Colonic mucosa (tissue), 4 donors: ENCODE data around the gene NCOA5. TPM values are rescaled to one million over a fixed set of nuclear protein-coding genes. Genes with fewer than 3 reads are reported as not detected.
"Not testable (repeated sequence)": the region's sequence is repeated elsewhere in the genome, so short reads cannot be mapped to it uniquely, and the experiment has no call there.

Source experiments
- DNase-seq: peaks from one replicate; pipeline ENCODE4 v3.0.0-alpha.2; 2020
- H3K27ac ChIP-seq: fragments of 200-600 bp; one replicate; pipeline ENCODE4 v1.8.0; 2021
- H3K27me3 ChIP-seq: fragments of 200-600 bp; one replicate; pipeline ENCODE4 v1.8.0; 2021
- H3K36me3 ChIP-seq: fragments of 200-600 bp; one replicate; pipeline ENCODE4 v1.8.0; 2021
- H3K4me1 ChIP-seq: fragments of 200-600 bp; one replicate; pipeline ENCODE4 v1.8.0; 2021; ENCODE audit warnings: mild to moderate bottlenecking
- H3K4me3 ChIP-seq: fragments of 200-600 bp; one replicate; pipeline ENCODE4 v1.8.0; 2021
- H3K9ac ChIP-seq, 2 donors: one replicate each; pipeline ENCODE4 v1.7.0; 2013; ENCODE audit warnings: control low read depth in 2 of 2, low read depth in 2 of 2, low read length in 2 of 2
- H3K9me3 ChIP-seq: fragments of 200-600 bp; one replicate; pipeline ENCODE4 v1.8.0; 2021
- CTCF ChIP-seq: fragments of 200-600 bp; IDR thresholded peaks from one replicate; pipeline ENCODE4 v1.8.0; 2022; ENCODE audit warnings: antibody characterized with exemption, mild to moderate bottlenecking
- intact Hi-C: fragments of 100-400 bp; cut with DNase I; formaldehyde crosslinking; loops from one replicate; pipeline ENCODE4 v1.14.1; 2022
- total RNA-seq, 2 donors: library from RNA; stranded (reverse); fragmentation: NEBNext Ultra II Directional in 1 of 2; extraction: Animal tissue kit (Norgen Biotek cat#: 25700) in 1 of 2; gene quantifications; one replicate each; pipeline ENCODE4 v1.2.1, GENCODE V29; 2021
- donor health status: healthy.
- donor health status: DM: no; HTN: no; CAD: no.
- donor health status: DM: no; HTN: no; CAD: no.

The NCOA5 gene
- total RNA-seq, 2 donors from 2014 or later: 20.4 to 32.1 TPM

DNA sequence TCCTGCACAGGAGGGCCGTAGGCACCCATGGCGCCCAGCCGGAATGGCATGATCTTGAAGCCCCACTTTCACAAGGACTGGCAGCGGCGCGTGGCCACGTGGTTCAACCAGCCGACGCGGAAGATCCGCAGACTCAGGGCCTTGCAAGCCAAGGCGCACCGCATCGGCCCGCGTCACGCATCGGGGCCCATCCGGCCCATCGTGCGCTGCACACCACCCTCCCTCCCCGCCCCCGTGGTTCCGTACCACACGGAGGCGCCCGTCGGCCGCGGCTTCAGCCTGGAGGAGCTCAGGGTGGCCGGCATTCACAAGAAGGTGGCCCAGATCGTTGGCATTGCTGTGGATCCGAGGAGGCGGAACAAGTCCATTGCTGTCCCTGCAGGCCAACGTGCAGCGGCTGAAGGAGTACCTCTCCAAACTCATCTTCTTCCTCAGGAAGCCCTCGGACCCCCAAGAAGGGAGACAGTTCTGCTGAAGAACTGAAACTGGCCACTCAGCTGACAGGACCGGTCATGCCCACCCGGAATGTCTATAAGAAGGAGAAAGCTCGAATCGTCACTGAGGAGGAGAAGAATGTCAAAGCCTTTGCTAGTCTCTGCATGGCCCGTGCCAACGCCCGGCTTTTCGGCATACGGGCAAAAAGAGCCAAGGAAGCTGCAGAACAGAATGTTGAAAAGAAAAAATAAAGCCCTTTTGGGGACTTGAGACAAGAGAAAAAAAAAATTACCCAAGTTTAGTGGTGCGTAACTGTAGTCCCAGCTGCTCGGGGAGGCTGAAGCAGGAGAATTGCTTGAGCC is 9.9 kb upstream of the NCOA5 start:
- intact Hi-C loops: no loop called here
- H3K4me3 ChIP-seq: no peak overlapping the region
- no peaks in the 10 kb centered on the region for H3K4me1 ChIP-seq
- no peak for DNase-seq
- no peak for TF ChIP-seq CTCF
- no peak overlapping the region for H3K27ac ChIP-seq
- peaks cover 9% of the 10 kb centered on the region for H3K27me3 ChIP-seq
- H3K36me3 ChIP-seq: no peaks in the 10 kb centered on the region
- H3K9me3 ChIP-seq: no peaks in the 10 kb centered on the region
- no peak overlapping the region for H3K9ac ChIP-seq

DNA sequence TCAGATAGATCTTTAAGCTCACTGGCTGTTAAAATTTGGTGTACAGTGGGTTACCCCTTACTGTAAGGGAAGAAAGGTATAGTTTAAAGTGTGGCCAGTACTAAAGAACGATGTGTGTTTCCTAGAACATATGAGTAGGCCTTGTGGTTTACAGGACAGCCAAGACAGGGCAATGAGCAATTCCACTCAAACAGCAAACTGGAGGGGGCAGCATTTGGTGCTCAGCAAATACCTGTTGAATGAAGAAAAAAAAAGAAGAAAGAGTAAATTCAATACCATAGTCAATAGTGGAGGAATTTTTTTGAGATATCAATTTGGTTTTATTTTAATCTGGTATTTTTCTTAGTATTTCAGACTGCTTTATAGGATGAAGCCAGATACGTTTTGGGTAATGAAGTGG is 3.8 kb upstream of the NCOA5 start:
- no peak for TF ChIP-seq CTCF
- Histone ChIP-seq H3K4me1 (no peaks in the 10 kb centered on the region), H3K9me3 (no peaks in the 10 kb centered on the region), H3K36me3 (no peaks in the 10 kb centered on the region), H3K4me3 (no peak overlapping the region), H3K27ac (no peak overlapping the region), H3K27me3 (no peaks in the 10 kb centered on the region), H3K9ac (no peak overlapping the region)
- intact Hi-C loops: no loop called here
- no peak for DNase-seq

DNA sequence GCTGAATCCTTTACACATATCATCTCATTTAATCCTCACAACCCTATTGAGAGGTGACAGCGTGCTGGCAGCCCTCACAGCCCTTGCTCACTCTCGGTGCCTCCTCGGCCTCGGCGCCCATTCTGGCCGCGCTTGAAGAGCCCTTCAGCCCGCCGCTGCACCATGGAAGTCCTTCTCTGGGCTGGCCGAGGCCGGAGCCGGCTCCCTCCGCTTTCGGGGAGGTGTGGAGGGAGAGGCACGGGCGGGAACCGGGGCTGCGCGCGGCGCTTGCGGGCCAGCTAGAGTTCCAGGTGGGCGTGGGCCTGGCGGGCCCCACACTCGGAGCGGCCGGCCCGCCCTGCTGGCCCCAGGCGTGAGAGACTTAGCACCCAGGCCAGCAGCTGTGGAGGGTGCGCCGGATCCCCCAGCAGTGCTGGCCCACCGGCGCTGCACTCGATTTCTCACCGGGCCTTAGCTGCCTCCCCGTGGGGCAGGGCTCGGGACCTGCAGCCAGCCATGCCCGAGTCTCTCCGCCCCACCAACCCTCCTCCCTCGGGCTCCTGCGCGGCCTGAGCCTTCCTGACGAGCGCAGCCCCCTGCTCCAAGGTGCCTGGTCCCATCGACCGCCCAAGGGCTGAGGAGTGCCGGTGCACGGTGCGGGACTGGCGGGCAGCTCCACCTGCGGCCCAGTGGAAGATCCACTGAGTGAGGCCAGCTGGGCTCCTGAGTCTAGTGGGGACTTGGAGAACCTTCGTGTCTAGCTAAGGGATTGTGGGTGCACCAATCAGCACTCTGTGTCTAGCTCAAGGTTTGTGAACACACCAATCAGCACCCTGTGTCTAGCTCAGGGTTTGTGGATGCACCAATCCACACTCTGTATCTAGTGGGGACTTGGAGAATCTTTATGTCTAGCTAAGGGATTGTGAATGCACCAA is 2.1 kb upstream of the NCOA5 start:
- H3K27ac ChIP-seq, H3K4me1 ChIP-seq, H3K4me3 ChIP-seq, H3K27me3 ChIP-seq, H3K9me3 ChIP-seq, H3K9ac ChIP-seq, H3K36me3 ChIP-seq, intact Hi-C loops, DNase-seq: not testable (repeated sequence)

GRCh38 chr20:46089167-46089416 is 670 bp downstream of the NCOA5 start:
- peak overlapping the region; percentile 87 to 92 for H3K9ac ChIP-seq
- no peak for TF ChIP-seq CTCF
- peaks cover 18% of the 10 kb centered on the region for H3K4me1 ChIP-seq
- intact Hi-C loops: no loop called here
- peak overlapping the region; percentile 96 for H3K27ac ChIP-seq
- no peak for DNase-seq
- no peaks in the 10 kb centered on the region for H3K27me3 ChIP-seq
- H3K9me3 ChIP-seq: no peaks in the 10 kb centered on the region
- peak overlapping the region; percentile 81 for H3K4me3 ChIP-seq
- H3K36me3 ChIP-seq: no peaks in the 10 kb centered on the region

DNA sequence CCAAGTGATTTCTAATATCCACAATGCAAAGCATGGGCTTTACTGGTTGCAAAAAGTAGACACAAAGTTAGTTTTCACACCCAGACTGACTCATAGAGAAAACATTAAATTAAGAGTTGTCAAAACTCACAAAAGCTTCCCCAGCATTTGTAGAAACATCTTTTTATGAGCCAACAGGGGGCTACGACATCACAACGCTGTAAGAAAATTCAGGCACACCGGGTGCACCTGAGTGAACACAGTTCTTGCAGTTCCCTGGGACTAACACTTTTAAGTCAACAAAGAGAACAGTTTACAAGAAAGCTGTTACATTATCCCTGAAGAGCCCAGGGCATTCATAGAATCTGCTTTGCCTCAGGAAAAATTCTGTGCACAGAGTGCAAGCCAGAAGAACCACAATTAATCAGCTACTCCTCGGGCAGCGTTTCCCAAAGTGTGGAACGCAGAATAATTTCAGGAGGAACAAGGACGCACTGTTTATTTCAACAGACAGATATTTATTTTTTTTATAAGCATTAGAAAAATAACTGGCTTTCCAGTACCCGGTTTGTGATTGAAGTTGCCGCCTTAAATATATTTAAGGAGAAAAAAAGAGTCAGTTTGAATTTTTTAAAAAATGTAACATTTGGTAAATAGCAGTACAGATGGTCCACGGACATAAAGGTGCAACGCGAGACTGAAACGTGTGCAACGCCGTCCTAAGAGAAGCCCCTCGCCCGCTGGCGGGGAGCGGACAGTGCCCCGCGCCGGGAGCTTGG is 1.2 kb downstream of the NCOA5 start:
- Histone ChIP-seq H3K36me3 (no peaks in the 10 kb centered on the region), H3K27ac (peak overlapping the region; percentile 96), H3K9me3 (no peaks in the 10 kb centered on the region), H3K4me1 (peaks cover 19% of the 10 kb centered on the region), H3K9ac (peak overlapping the region; percentile 87 to 92), H3K27me3 (no peaks in the 10 kb centered on the region), H3K4me3 (peak overlapping the region; percentile 81)
- no peak for TF ChIP-seq CTCF
- no peak for DNase-seq
- intact Hi-C loops: no loop called here
